ENCODE data around the gene ANTXR1.

ANTXR1 gene

GRCh38 chr2:69007169-69007568 is 5.8 kb upstream of the ANTXR1 start:
- DNase-seq: no peak

- no peak for DNase-seq
Measured at GRCh38 chr2:69007603-69008002, 5.4 kb upstream of the ANTXR1 start.

GRCh38 chr2:69010437-69011194 is 2.4 kb upstream of the ANTXR1 start:
- DNase-seq: no peak

- no peak for DNase-seq
Measured at GRCh38 chr2:69011611-69012157, 1.3 kb upstream of the ANTXR1 start.

- DNase-seq: peak; percentile 29 to 45
Measured at GRCh38 chr2:69012310-69013141, 453 bp upstream of the ANTXR1 start.

- DNase-seq: no peak
Measured at GRCh38 chr2:69013840-69014821, 1.2 kb downstream of the ANTXR1 start.

GRCh38 chr2:69017080-69017479 is 4.1 kb downstream of the ANTXR1 start:
- DNase-seq: no peak

- no peak for DNase-seq
Measured at GRCh38 chr2:69017835-69018234, 4.9 kb downstream of the ANTXR1 start.

GRCh38 chr2:69018678-69019095 is 5.7 kb downstream of the ANTXR1 start:
- DNase-seq: no peak

GRCh38 chr2:69020496-69021426 is 7.8 kb downstream of the ANTXR1 start:
- no peak for DNase-seq

GRCh38 chr2:69021727-69022126 is 8.7 kb downstream of the ANTXR1 start:
- DNase-seq: no peak

- no peak for DNase-seq
Measured at GRCh38 chr2:69022548-69022947, 9.6 kb downstream of the ANTXR1 start.

GRCh38 chr2:69023236-69023635 is 10.3 kb downstream of the ANTXR1 start:
- DNase-seq: no peak

- DNase-seq: no peak
Measured at GRCh38 chr2:69026026-69026425, 13.0 kb downstream of the ANTXR1 start.

GRCh38 chr2:69026691-69027459 is 13.9 kb downstream of the ANTXR1 start:
- DNase-seq: no peak

- no peak for DNase-seq
Measured at GRCh38 chr2:69030800-69031428, 17.9 kb downstream of the ANTXR1 start.

GRCh38 chr2:69031466-69031865 is 18.5 kb downstream of the ANTXR1 start:
- DNase-seq: no peak

- no peak for DNase-seq
Measured at GRCh38 chr2:69032336-69032735, 19.4 kb downstream of the ANTXR1 start.

GRCh38 chr2:69033461-69034095 is 20.6 kb downstream of the ANTXR1 start:
- DNase-seq: no peak

GRCh38 chr2:69034122-69034521 is 21.1 kb downstream of the ANTXR1 start:
- DNase-seq: no peak
